ENCODE results near the gene EPHA4.
"Not testable (repeated sequence)": the region's sequence is repeated elsewhere in the genome, so short reads cannot be mapped to it uniquely, and the experiment has no call there.

Gene EPHA4

GRCh38 chr2:221539246-221539645, 32.9 kb downstream of the EPHA4 start:
- no peak for DNase-seq (ENCODE audit: low read depth in 3 of 3)

- no peak for DNase-seq (ENCODE audit: low read depth in 3 of 3)
Observed at GRCh38 chr2:221535824-221536223, 36.3 kb downstream of the EPHA4 start.

- DNase-seq (ENCODE audit: low read depth in 3 of 3) = no peak
Observed at GRCh38 chr2:221533299-221533698, 38.8 kb downstream of the EPHA4 start.

- no peak for DNase-seq (ENCODE audit: low read depth in 3 of 3)
Observed at GRCh38 chr2:221532641-221533040, 39.5 kb downstream of the EPHA4 start.

GRCh38 chr2:221530653-221531037, 41.5 kb downstream of the EPHA4 start:
- DNase-seq (ENCODE audit: low read depth in 3 of 3) = no peak

GRCh38 chr2:221529943-221530652, 42.0 kb downstream of the EPHA4 start:
- no peak for DNase-seq (ENCODE audit: low read depth in 3 of 3)

GRCh38 chr2:221529177-221529942, 42.7 kb downstream of the EPHA4 start:
- DNase-seq (ENCODE audit: low read depth in 3 of 3) = no peak

GRCh38 chr2:221527776-221528309, 44.3 kb downstream of the EPHA4 start:
- no peak for DNase-seq (ENCODE audit: low read depth in 3 of 3)

- no peak for DNase-seq (ENCODE audit: low read depth in 3 of 3)
Observed at GRCh38 chr2:221524158-221524557, 47.9 kb downstream of the EPHA4 start.

GRCh38 chr2:221521233-221521845, 50.8 kb downstream of the EPHA4 start:
- no peak for DNase-seq (ENCODE audit: low read depth in 3 of 3)

GRCh38 chr2:221518935-221519625, 53.0 kb downstream of the EPHA4 start:
- DNase-seq (ENCODE audit: low read depth in 3 of 3) = no peak

GRCh38 chr2:221518201-221518934, 53.7 kb downstream of the EPHA4 start:
- DNase-seq (ENCODE audit: low read depth in 3 of 3) = no peak

GRCh38 chr2:221517696-221518151, 54.4 kb downstream of the EPHA4 start:
- peak; percentile 32 to 56 (median 48) for DNase-seq (ENCODE audit: low read depth in 3 of 3)

GRCh38 chr2:221517146-221517695, 54.9 kb downstream of the EPHA4 start:
- no peak for DNase-seq (ENCODE audit: low read depth in 3 of 3)

GRCh38 chr2:221515864-221516263, 56.2 kb downstream of the EPHA4 start:
- DNase-seq (ENCODE audit: low read depth in 3 of 3) = no peak

GRCh38 chr2:221514305-221515040, 57.6 kb downstream of the EPHA4 start:
- no peak for DNase-seq (ENCODE audit: low read depth in 3 of 3)

GRCh38 chr2:221513232-221513631, 58.9 kb downstream of the EPHA4 start:
- DNase-seq (ENCODE audit: low read depth in 3 of 3) = no peak

GRCh38 chr2:221511325-221511724, 60.8 kb downstream of the EPHA4 start:
- not testable (repeated sequence) for DNase-seq (ENCODE audit: low read depth in 3 of 3)

- DNase-seq (ENCODE audit: low read depth in 3 of 3) = no peak
Observed at GRCh38 chr2:221506469-221506868, 65.6 kb downstream of the EPHA4 start.

GRCh38 chr2:221505605-221506004, 66.5 kb downstream of the EPHA4 start:
- DNase-seq (ENCODE audit: low read depth in 3 of 3) = no peak
